HL-60 (cell line): ENCODE measurements around the gene SETBP1.

Source experiments
- DNase-seq, 2 experiments: peaks; one replicate each; pipeline ENCODE4 v3.0.0-alpha.2; 2010 to 2020; ENCODE audit warnings: low read depth in 1 of 2, low spot score in 1 of 2
- H3K27ac ChIP-seq: fragments of 250-450 bp; sonication (Bioruptor Pico); replicated peaks from 2 replicates; pipeline ENCODE4 v1.5.1; 2020; ENCODE audit warnings: mild to moderate bottlenecking, moderate library complexity
- H3K27me3 ChIP-seq: fragments of 250-450 bp; sonication (Bioruptor Pico); 2 replicates; pipeline ENCODE4 v1.5.1; 2021; ENCODE audit warnings: mild to moderate bottlenecking, moderate library complexity; ENCODE audit not compliant: insufficient read depth, poor library complexity, severe bottlenecking
- H3K4me3 ChIP-seq: replicated peaks from 2 replicates; pipeline ENCODE4 v1.5.1; 2011; ENCODE audit warnings: mild to moderate bottlenecking, control low read depth, low read length; ENCODE audit not compliant: insufficient read depth
- GABPA ChIP-seq: IDR thresholded peaks from 2 replicates; pipeline ENCODE4 v1.6.1; 2012; ENCODE audit warnings: low read depth
- POLR2AphosphoS5 ChIP-seq: IDR thresholded peaks from 2 replicates; pipeline ENCODE4 v1.6.1; 2012; ENCODE audit warnings: low read depth
- SPI1 ChIP-seq: IDR thresholded peaks from 2 replicates; pipeline ENCODE4 v1.6.1; 2012; ENCODE audit warnings: low read depth, mild to moderate bottlenecking, borderline replicate concordance
- TF ChIP-seq, protein P1 (sequence below): IDR thresholded peaks from 2 replicates; pipeline ENCODE4 v1.6.1; 2012; ENCODE audit warnings: low read depth; ENCODE audit not compliant: insufficient replicate concordance
- TF ChIP-seq, protein P2 (sequence below): IDR thresholded peaks from one replicate; pipeline ENCODE4 v1.5.1; 2011; ENCODE audit warnings: low read length, control low read depth, inconsistent platforms; ENCODE audit not compliant: insufficient read depth

The SETBP1 gene

DNA sequence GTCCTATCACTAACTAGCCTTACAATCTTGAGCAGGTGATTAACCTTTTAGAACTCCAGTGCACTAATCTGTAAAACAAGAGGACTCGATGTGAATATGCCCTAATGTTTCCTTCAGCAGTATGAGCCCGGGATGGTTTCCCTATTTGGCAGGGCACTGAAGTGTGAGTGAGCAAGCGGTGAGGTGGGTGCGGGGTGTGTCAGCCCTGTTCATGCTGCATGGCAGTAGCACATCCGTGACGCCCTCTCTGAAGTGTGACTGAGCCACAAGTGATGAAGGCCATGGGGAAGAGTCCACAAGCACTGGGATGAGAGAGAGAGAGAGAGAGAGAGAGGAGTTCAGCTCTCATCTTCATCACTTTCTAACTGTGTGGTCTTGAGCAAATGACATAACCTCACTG, 168.7 kb downstream of the SETBP1 start:
- H3K27me3 ChIP-seq: no peaks in the 10 kb centered on the region
- DNase-seq: no peak
- no peak overlapping the region for H3K27ac ChIP-seq
- H3K4me3 ChIP-seq: no peak overlapping the region
- TF ChIP-seq SPI1 (no peak), GABPA (no peak), POLR2AphosphoS5 (no peak)
- TF ChIP-seq, protein P1, sequence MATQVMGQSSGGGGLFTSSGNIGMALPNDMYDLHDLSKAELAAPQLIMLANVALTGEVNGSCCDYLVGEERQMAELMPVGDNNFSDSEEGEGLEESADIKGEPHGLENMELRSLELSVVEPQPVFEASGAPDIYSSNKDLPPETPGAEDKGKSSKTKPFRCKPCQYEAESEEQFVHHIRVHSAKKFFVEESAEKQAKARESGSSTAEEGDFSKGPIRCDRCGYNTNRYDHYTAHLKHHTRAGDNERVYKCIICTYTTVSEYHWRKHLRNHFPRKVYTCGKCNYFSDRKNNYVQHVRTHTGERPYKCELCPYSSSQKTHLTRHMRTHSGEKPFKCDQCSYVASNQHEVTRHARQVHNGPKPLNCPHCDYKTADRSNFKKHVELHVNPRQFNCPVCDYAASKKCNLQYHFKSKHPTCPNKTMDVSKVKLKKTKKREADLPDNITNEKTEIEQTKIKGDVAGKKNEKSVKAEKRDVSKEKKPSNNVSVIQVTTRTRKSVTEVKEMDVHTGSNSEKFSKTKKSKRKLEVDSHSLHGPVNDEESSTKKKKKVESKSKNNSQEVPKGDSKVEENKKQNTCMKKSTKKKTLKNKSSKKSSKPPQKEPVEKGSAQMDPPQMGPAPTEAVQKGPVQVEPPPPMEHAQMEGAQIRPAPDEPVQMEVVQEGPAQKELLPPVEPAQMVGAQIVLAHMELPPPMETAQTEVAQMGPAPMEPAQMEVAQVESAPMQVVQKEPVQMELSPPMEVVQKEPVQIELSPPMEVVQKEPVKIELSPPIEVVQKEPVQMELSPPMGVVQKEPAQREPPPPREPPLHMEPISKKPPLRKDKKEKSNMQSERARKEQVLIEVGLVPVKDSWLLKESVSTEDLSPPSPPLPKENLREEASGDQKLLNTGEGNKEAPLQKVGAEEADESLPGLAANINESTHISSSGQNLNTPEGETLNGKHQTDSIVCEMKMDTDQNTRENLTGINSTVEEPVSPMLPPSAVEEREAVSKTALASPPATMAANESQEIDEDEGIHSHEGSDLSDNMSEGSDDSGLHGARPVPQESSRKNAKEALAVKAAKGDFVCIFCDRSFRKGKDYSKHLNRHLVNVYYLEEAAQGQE: no peak
- TF ChIP-seq, protein P2, sequence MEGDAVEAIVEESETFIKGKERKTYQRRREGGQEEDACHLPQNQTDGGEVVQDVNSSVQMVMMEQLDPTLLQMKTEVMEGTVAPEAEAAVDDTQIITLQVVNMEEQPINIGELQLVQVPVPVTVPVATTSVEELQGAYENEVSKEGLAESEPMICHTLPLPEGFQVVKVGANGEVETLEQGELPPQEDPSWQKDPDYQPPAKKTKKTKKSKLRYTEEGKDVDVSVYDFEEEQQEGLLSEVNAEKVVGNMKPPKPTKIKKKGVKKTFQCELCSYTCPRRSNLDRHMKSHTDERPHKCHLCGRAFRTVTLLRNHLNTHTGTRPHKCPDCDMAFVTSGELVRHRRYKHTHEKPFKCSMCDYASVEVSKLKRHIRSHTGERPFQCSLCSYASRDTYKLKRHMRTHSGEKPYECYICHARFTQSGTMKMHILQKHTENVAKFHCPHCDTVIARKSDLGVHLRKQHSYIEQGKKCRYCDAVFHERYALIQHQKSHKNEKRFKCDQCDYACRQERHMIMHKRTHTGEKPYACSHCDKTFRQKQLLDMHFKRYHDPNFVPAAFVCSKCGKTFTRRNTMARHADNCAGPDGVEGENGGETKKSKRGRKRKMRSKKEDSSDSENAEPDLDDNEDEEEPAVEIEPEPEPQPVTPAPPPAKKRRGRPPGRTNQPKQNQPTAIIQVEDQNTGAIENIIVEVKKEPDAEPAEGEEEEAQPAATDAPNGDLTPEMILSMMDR: no peak

DNA sequence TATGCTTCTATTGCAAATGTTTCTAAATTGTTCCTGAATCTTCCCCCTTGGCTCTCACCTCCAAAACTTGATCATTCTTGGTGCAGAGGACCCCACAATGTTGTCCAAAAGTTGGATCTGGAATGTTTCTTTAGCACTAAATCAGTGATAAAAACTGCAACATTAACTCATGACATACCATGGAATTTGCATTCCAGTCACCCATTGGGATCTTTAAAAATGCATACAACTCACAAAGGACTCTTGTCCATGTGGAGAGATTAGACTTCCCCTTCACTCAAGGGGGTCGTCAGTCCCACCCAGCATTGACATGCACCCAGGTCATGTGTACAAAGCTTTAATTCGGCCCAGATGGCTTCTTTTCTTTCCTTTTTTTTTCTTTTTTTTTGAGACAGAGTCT, 169.3 kb downstream of the SETBP1 start:
- no peak overlapping the region for H3K27ac ChIP-seq
- no peaks in the 10 kb centered on the region for H3K27me3 ChIP-seq
- DNase-seq: no peak
- TF ChIP-seq GABPA: no peak
- no peak overlapping the region for H3K4me3 ChIP-seq

DNA sequence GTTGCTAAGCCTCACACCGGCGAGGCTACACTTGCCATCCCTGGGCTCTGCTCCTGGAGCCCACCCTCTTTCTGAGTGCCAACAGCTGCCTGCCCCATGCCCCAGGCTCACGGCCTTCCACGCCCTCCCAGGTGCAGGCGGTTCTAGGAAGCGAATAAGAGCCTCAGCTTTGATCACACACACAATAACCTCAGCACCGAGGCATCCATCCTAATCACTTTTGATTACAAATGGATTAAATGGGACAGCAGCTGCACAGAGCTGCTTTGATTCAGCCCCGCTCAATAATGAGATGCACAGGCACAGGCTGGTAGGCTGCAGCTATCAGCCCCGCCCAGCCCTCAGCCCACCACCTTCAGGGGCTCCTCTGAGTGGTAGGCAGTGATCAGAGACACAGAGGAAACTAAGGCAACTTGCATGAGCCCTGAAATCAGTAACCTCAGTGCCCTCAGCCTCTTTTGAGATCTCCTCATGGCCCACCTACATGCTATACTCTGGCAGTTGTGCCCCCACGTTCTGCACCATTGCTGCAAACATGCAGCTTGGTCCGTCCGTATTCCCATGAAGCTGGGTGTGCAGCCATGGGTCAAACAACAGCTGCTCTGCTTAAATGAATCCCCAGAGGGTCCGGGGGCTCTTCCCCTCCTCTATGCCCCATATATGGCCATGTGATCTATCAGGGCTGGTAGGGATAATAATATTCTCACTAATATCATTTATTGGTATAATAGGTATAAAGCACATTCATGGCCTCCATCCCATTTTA, 171.4 kb downstream of the SETBP1 start:
- no peaks in the 10 kb centered on the region for H3K27me3 ChIP-seq
- H3K27ac ChIP-seq: no peak overlapping the region
- TF ChIP-seq, protein P1: no peak
- no peak for TF ChIP-seq GABPA
- no peak for TF ChIP-seq SPI1
- TF ChIP-seq, protein P2: no peak
- TF ChIP-seq POLR2AphosphoS5: no peak
- no peak overlapping the region for H3K4me3 ChIP-seq
- no peak for DNase-seq

DNA sequence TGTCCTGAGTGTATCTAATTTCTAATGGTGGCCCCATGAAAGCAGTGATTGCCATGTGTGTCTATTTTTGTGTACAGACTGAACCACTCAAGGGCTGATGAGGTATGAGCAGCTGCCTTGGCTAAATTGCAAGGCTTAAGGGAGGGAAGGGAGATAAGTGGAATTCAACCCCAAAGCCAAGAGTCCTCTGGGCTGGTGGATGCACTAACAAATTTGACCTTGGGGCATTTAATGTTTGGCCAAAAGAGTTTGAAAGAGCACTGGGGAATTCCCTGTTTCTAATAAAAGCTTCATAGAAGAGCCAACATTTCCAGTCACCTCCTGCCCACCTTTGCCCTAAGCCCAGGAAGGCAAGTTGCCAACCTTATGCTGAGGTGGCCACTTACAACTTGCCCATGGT, 172.1 kb downstream of the SETBP1 start:
- Histone ChIP-seq H3K27me3 (no peaks in the 10 kb centered on the region), H3K27ac (no peak overlapping the region), H3K4me3 (no peak overlapping the region)
- no peak for DNase-seq
- TF ChIP-seq SPI1 (no peak), POLR2AphosphoS5 (no peak)
- TF ChIP-seq, protein P1: no peak
- TF ChIP-seq, protein P2: no peak
